Measurements from ENCODE around the gene DTX3. TPM values are rescaled to one million over a fixed set of nuclear protein-coding genes. Genes with fewer than 3 reads are reported as not detected.

The DTX3 gene
- total and polyA plus RNA-seq, 2 of the 13 experiments (the other 11 are each of a cell fraction or from before 2014, with no cell fraction given): 9.0 to 27.2 TPM

DNA sequence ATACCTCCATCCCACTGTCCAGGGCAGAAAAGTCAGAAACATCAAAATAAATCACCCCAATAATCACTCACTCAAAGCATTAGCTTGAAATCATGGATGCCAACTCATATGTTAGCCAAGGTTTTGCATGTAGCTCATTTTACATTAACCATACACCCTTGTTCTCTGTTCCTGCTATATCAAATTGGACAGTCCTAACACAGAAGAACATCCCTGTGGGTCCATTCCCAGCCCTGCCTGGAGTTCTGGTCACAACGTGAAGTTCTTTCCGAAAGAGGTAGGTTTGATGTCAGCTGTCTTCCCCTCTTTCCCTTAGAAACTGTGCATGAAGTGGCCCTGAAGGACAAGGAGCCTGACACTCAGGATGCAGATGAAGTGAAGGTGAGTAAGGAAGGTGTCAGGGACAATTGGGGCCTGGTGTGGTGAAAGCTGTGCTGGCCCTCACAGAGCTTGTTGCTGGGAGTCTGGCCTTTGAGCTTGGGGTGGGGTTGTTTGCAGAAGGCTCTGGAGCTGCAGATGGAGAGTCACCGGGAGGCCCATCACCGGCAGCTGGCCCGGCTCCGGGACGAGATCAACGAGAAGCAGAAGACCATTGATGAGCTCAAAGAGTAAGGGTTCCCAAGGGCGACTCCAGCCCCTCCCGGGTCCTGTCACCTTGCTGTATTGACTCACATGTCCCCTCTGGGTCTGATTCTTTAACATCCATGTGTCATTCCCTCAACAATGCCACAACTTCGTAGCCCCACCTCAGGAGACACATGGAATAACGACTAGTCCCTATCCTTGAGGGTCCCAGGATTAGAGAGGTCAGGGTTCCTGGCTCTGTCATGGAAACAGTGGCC, 28.6 kb upstream of the DTX3 start (continued):
- TF ChIP-seq PTBP1 (IDR thresholded peaks at IDR 0.05; ENCODE audit: low read depth, low read length, poor library complexity, severe bottlenecking): no peak
- TF ChIP-seq KAT8 (CRISPR knock-in tag; IDR thresholded peaks at IDR 0.05): peak; percentile 34; the same call in 1 of the 2 replicates
- TF ChIP-seq HNF1B (CRISPR knock-in tag; IDR thresholded peaks at IDR 0.05): no peak
- TF ChIP-seq ARNTL (CRISPR knock-in tag; IDR thresholded peaks at IDR 0.05): no peak; the same call in 1 of the 2 replicates
- TF ChIP-seq ZNF235 (CRISPR knock-in tag; IDR thresholded peaks at IDR 0.05; ENCODE audit: borderline replicate concordance): no peak
- TF ChIP-seq ZNF205 (CRISPR knock-in tag; IDR thresholded peaks at IDR 0.05): no peak
- TF ChIP-seq ZNF891 (CRISPR knock-in tag; IDR thresholded peaks at IDR 0.05): no peak
- peak; percentile 45; the same call in 1 of the 2 replicates for TF ChIP-seq RBFOX2 (IDR thresholded peaks at IDR 0.05; ENCODE audit: low read depth, low read length)
- TF ChIP-seq ZMAT5 (CRISPR knock-in tag; IDR thresholded peaks at IDR 0.05; ENCODE audit: borderline replicate concordance, low read depth): no peak
- no peak for TF ChIP-seq TMF1 (CRISPR knock-in tag; IDR thresholded peaks at IDR 0.05; ENCODE audit: low read depth)
- peak; percentile 73; the same call in 1 of the 2 replicates for TF ChIP-seq HDAC2 (CRISPR knock-in tag; IDR thresholded peaks at IDR 0.05)
- no peak for TF ChIP-seq ZNF251 (CRISPR knock-in tag; IDR thresholded peaks at IDR 0.05)
- peak; percentile 48 for TF ChIP-seq XRCC5 (optimal IDR thresholded peaks at IDR 0.05; ENCODE audit: low read length)
- no peak for TF ChIP-seq ZMYM2 (CRISPR knock-in tag; IDR thresholded peaks at IDR 0.05)
- peak; percentile 95 for TF ChIP-seq ZNF788 (CRISPR knock-in tag; IDR thresholded peaks at IDR 0.05; ENCODE audit: borderline replicate concordance)
- TF ChIP-seq KDM4B (CRISPR knock-in tag; IDR thresholded peaks at IDR 0.05): 0 out of 2 replicates have a peak, but pooled peaks have one; percentile 65
- no peak for TF ChIP-seq PRDM15 (CRISPR knock-in tag; IDR thresholded peaks at IDR 0.05)
- peak; percentile 62 for TF ChIP-seq ZBTB2 (CRISPR knock-in tag; IDR thresholded peaks at IDR 0.05; ENCODE audit: low read depth)
- peak; percentile 60; the same call in 1 of the 2 replicates for TF ChIP-seq SOX5 (CRISPR knock-in tag; IDR thresholded peaks at IDR 0.05; ENCODE audit: borderline replicate concordance)
- TF ChIP-seq, protein P1, sequence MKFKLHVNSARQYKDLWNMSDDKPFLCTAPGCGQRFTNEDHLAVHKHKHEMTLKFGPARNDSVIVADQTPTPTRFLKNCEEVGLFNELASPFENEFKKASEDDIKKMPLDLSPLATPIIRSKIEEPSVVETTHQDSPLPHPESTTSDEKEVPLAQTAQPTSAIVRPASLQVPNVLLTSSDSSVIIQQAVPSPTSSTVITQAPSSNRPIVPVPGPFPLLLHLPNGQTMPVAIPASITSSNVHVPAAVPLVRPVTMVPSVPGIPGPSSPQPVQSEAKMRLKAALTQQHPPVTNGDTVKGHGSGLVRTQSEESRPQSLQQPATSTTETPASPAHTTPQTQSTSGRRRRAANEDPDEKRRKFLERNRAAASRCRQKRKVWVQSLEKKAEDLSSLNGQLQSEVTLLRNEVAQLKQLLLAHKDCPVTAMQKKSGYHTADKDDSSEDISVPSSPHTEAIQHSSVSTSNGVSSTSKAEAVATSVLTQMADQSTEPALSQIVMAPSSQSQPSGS (CRISPR knock-in tag; IDR thresholded peaks at IDR 0.05): no peak
- no peak for TF ChIP-seq ZNF780A (CRISPR knock-in tag; IDR thresholded peaks at IDR 0.05)

All from HepG2 (cell line).